K562 (cell line): Measurements from ENCODE around the gene TOX3. TPM values are rescaled to one million over a fixed set of nuclear protein-coding genes. Genes with fewer than 3 reads are reported as not detected.

ENCODE experiments used
- CBX2 ChIP-seq: fragments of 200-600 bp; sonication (generic); IDR thresholded peaks from one replicate; pipeline ENCODE4 v1.6.1; 2012; ENCODE audit warnings: mild to moderate bottlenecking, low read length, inconsistent platforms; ENCODE audit not compliant: insufficient read depth, poor library complexity, severe bottlenecking
- polyA plus RNA-seq, 8 experiments: library from polyadenylated mRNA; depleted of rRNA in 4 of 8; stranded (reverse) in 5 of 8; unstranded in 3 of 8; fragments of >200 nt; fragmentation: Nextera tagmentation in 2 of 8; fragmentation: Illumina TruSeq in 1 of 8; extraction: Ambion mirVana in 2 of 8; extraction: Trizol in 1 of 8; gene quantifications; 2 replicates each; pipeline versions ENCODE4 v1.2.1 to v1.2.3, GENCODE V29; 2011 to 2014; ENCODE audit warnings: inconsistent platforms in 1 of 8, missing spikeins in 1 of 8
- total RNA-seq, 7 experiments: library from RNA; depleted of rRNA in 6 of 7; stranded (reverse); fragments of >200 nt in 6 of 7; fragmentation: Illumina TruSeq in 2 of 7; extraction: Trizol in 2 of 7; gene quantifications; 2 replicates each; pipeline versions ENCODE4 v1.2.1 to v1.2.3, GENCODE V29; 2011 to 2021; ENCODE audit warnings: low replicate concordance in 1 of 7
- TF ChIP-seq, protein P1 (sequence below): fragments of 450-650 bp; IDR thresholded peaks from 2 replicates; pipeline ENCODE4 v1.6.1; 2016; ENCODE audit warnings: mild to moderate bottlenecking, moderate library complexity

The TOX3 gene
- total and polyA plus RNA-seq, 9 of the 15 experiments (the other 6 are each of a cell fraction or from before 2014, with no cell fraction given) = not detected

DNA sequence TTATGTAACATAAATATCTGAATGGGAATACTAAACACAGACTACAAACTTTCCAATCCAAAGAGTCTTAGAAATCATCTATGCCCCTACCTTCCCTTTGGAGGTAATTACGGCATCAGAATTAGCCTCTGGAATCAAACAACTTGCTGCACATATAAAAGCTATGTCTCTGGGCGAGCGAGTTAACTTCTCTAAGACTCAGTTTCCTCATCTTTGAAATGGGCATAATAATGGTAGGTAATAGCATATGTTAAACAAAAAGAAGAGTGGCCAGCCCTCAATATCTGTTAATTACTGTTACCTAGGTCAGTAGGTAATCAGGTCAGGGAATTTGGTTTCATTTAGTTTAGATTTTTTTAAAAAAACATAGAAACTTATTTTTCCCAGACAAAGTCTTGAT is 153.5 kb downstream of the TOX3 start (continued):
- TF ChIP-seq, protein P1, sequence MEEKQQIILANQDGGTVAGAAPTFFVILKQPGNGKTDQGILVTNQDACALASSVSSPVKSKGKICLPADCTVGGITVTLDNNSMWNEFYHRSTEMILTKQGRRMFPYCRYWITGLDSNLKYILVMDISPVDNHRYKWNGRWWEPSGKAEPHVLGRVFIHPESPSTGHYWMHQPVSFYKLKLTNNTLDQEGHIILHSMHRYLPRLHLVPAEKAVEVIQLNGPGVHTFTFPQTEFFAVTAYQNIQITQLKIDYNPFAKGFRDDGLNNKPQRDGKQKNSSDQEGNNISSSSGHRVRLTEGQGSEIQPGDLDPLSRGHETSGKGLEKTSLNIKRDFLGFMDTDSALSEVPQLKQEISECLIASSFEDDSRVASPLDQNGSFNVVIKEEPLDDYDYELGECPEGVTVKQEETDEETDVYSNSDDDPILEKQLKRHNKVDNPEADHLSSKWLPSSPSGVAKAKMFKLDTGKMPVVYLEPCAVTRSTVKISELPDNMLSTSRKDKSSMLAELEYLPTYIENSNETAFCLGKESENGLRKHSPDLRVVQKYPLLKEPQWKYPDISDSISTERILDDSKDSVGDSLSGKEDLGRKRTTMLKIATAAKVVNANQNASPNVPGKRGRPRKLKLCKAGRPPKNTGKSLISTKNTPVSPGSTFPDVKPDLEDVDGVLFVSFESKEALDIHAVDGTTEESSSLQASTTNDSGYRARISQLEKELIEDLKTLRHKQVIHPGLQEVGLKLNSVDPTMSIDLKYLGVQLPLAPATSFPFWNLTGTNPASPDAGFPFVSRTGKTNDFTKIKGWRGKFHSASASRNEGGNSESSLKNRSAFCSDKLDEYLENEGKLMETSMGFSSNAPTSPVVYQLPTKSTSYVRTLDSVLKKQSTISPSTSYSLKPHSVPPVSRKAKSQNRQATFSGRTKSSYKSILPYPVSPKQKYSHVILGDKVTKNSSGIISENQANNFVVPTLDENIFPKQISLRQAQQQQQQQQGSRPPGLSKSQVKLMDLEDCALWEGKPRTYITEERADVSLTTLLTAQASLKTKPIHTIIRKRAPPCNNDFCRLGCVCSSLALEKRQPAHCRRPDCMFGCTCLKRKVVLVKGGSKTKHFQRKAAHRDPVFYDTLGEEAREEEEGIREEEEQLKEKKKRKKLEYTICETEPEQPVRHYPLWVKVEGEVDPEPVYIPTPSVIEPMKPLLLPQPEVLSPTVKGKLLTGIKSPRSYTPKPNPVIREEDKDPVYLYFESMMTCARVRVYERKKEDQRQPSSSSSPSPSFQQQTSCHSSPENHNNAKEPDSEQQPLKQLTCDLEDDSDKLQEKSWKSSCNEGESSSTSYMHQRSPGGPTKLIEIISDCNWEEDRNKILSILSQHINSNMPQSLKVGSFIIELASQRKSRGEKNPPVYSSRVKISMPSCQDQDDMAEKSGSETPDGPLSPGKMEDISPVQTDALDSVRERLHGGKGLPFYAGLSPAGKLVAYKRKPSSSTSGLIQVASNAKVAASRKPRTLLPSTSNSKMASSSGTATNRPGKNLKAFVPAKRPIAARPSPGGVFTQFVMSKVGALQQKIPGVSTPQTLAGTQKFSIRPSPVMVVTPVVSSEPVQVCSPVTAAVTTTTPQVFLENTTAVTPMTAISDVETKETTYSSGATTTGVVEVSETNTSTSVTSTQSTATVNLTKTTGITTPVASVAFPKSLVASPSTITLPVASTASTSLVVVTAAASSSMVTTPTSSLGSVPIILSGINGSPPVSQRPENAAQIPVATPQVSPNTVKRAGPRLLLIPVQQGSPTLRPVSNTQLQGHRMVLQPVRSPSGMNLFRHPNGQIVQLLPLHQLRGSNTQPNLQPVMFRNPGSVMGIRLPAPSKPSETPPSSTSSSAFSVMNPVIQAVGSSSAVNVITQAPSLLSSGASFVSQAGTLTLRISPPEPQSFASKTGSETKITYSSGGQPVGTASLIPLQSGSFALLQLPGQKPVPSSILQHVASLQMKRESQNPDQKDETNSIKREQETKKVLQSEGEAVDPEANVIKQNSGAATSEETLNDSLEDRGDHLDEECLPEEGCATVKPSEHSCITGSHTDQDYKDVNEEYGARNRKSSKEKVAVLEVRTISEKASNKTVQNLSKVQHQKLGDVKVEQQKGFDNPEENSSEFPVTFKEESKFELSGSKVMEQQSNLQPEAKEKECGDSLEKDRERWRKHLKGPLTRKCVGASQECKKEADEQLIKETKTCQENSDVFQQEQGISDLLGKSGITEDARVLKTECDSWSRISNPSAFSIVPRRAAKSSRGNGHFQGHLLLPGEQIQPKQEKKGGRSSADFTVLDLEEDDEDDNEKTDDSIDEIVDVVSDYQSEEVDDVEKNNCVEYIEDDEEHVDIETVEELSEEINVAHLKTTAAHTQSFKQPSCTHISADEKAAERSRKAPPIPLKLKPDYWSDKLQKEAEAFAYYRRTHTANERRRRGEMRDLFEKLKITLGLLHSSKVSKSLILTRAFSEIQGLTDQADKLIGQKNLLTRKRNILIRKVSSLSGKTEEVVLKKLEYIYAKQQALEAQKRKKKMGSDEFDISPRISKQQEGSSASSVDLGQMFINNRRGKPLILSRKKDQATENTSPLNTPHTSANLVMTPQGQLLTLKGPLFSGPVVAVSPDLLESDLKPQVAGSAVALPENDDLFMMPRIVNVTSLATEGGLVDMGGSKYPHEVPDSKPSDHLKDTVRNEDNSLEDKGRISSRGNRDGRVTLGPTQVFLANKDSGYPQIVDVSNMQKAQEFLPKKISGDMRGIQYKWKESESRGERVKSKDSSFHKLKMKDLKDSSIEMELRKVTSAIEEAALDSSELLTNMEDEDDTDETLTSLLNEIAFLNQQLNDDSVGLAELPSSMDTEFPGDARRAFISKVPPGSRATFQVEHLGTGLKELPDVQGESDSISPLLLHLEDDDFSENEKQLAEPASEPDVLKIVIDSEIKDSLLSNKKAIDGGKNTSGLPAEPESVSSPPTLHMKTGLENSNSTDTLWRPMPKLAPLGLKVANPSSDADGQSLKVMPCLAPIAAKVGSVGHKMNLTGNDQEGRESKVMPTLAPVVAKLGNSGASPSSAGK = no peak
- no peak for TF ChIP-seq CBX2
- TF ChIP-seq, all 486 proteins: peak for 0
